Measurements from ENCODE around the gene CARMIL1.

GRCh38 chr6:25602674-25602982, 323.5 kb downstream of the CARMIL1 start:
- TF ChIP-seq CTCF (IDR thresholded peaks at IDR 0.05) (no peak), POLR2A (IDR thresholded peaks at IDR 0.05) (no peak)
